GM21723 (cell line): ENCODE data around the gene AGAP1.
"Not testable (repeated sequence)": the region's sequence is repeated elsewhere in the genome, so short reads cannot be mapped to it uniquely, and the experiment has no call there.

Experiments used
- ATAC-seq: cut with Tn5 transposase; IDR thresholded peaks from one replicate; pipeline ENCODE4 v1.9.1; 2021; ENCODE audit warnings: mild to moderate bottlenecking, moderate library complexity; ENCODE audit not compliant: unreplicated experiment

AGAP1 gene

DNA sequence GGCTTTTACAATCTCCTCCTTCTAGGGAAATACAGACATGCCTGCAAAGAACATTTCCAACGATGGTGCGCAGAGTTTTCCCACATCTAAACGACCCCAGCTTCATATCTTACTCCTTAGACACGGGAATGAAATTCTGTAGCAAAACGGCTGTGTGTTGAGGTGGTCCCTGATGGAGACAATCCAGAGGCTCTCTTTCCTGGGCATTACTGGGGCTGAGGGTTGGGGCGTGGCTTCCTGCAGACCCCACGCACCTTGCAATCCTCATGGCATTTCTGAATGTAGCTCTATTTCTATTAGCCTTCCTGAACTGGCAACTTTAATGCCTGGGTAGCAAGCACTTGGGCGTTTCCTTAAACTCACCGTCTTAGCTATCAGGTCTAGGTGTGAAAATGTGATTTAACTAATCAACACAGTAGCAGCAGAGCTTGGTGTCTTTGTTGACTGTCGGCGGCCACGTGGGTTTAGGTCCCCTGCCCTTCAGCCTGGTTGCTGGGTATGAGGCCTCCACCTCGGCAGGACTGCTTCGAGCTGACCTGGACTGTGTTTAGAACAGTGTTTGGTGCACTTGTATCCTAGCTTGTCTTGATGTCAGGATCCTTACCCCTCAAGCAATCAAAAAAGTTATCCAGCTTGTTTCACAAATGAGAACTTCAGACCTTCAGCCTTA lies 431.5 kb downstream of the AGAP1 start:
- no peak for ATAC-seq

DNA sequence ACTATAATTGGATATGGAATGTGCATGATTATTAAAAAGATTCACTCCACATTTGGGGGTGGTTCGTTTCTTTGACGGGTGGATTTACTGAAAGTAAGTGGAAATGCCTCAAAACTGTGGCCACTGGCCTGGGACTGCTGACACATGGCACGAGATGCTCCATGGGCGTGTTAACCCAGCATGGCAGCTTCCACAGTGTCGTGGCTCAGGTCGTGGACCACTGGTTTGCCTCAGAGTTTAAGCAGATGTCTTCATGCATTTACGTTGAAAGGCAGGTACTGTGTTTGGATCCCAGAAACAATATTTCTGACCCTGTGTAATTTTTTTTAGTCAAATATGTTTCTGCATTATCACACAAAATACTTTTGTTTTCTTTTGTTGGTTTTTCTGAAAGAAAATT lies 432.4 kb downstream of the AGAP1 start:
- ATAC-seq, result no peak

DNA sequence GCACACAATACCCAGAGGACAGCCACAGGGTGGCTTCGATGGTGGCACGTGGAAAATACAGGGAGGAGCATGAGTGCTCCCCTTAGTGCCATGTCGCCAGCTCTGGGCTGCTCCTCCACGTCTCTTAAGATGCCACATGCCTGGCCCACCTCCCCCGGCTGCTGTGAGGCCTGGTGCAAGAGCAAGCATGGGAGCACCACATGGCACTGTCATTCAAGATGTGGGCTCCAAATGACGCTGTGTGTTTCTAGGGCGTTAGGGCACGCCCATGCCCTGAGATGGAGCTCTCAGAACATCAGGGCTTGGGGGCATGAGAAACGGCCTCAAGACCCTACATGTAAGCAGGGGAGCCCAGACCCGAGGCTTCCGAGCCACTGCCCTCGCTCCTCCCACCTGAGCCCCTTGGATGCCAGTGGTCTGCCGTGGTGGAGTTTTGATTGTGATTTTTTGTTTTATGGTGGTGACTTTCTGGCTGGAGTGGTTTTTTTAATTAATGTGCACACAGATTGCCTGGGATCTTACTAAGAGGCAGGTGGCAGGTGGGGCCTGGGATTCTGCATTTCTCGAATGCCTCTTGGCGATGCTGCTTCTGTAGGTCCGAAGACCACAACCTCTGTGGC lies 435.0 kb downstream of the AGAP1 start:
- ATAC-seq, result no peak

DNA sequence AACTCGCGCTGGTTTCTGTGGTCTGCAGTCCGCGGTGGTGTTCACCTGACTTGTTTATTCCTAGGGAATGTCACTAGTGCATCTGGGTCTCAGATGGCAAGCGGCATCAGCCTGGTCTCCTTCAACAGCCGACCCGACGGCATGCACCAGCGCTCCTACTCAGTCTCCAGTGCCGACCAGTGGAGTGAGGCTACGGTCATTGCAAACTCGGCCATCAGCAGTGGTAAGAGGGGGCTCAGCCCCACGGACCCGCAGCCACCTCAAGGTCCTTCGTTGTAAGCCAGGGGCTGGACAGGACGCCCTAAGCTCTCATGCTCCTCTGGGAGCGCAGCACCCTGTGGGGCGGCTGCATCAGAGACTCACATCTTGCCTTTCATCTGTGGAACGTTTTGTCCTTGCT lies 436.9 kb downstream of the AGAP1 start:
- no peak for ATAC-seq

DNA sequence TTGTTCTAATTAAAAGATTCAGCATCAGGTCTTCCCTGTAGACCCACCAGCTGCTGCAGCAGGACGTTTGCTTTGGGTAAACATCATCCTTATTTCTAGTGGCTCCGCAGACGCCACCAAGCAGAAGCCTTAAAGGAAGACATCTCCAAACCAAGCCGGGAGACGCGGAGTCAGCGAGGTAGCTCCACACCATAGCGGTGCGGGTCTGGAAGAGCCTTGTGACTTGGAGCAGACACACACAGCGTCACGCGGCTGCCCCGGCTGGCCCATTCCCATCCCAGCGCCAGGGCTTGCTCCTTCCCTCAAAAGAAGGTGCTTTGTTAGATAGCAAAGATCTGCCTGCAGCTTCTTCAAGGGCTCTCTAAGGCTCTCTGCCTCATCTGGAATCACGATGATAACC lies 437.8 kb downstream of the AGAP1 start:
- ATAC-seq, result no peak

DNA sequence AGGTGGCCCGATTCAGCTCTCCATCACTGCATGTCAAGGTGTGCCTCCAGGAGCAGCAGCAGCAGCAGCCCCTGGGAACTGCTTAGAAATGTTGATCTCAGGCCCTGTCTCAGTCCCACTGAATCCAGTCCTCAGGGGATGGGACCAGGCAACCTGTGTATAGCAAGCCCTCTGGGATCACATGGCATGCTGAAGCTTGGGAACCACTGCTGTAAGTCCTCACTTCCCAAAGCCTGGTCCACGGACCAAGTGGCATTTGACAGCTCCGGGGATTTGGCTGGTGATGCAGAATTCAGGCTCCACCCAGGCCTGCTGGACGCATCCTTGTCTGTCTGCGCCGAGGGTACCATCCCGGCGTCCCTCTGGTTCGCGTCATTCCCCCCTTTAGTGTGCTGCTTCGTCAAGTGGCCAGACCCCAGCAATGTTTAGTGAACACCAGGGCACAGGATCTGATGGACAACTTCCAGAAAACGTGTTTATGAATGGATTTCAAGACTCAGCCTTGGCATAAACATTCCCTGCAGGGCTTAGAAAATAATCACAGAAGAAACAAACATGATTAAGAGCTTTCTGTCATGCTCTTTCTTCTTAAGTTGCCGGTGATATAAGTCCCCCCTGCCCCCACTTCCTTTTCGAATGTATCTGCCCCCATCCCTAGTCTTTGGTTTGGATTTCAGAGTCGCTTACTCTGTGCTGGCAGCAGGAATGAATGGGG lies 440.4 kb downstream of the AGAP1 start:
- no peak for ATAC-seq

DNA sequence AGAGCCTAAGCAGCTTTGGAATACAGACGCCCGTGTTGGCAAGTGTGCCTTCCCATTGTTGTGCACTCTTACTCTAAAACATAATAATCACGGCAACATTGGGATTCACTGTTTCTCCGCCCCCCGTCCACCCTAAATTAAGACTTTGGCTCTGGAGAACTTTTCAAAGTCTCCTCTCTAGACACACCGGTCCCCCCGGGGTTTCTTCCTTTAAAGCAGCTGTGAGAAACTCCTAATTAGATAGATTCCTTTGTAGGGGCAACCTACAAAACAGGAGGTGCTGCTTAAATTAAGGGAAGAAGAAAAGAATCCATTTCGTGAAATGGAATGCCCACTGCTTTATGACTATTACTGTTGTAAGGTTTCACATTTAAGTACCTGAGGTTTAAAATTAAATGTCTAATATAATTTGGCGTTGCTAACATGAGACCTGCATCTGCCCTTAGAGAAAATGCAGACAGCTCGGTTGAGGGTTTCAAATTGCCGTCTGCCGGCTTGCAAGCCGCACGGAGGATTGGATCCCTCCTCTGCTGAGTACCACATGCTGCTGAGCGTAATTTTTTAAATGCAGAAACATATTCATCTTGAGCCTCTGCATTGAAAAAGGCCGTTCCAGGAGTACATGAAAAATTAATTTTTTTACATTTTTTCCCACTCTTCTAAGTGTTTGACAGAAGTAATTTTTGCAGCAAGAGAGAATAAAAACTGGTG lies 441.1 kb downstream of the AGAP1 start:
- no peak for ATAC-seq

DNA sequence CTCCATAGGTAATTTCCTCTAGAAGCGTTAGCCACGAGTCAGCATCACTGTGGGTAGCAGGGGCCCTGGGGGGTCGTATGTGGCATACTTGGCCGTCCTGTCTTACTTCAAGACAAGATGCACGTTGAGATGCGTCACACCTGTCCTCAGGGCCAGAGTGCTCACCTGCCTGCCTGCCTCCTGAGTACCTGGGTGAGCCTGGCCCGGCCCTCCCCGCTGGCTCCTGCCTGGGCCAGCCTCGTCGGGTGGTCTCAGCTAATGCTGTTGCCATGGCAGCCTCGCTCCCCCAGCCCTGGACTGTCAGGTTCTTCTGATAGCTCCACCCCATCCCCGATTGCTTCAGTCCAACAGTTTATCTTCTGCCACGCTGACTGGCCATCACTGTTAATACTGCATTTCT lies 441.9 kb downstream of the AGAP1 start:
- no peak for ATAC-seq

DNA sequence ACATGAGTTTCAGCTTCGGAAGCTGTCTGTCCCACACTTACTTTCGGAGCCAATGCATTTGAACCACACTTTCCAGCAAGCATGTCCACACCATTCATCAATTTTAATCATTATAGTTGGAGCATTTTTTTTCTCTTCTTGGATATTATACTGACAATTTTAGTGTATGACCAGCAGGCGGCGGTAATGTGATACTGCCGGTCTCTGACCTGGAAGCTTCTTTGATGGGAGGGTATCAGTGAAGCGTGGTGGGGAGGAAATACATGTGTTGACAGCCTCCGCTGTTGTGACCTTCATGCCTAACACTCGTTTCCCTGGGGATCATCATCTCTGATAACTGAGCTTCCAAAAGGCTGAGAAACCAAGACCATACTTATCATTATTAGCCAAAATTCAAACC lies 442.6 kb downstream of the AGAP1 start:
- ATAC-seq, result no peak

DNA sequence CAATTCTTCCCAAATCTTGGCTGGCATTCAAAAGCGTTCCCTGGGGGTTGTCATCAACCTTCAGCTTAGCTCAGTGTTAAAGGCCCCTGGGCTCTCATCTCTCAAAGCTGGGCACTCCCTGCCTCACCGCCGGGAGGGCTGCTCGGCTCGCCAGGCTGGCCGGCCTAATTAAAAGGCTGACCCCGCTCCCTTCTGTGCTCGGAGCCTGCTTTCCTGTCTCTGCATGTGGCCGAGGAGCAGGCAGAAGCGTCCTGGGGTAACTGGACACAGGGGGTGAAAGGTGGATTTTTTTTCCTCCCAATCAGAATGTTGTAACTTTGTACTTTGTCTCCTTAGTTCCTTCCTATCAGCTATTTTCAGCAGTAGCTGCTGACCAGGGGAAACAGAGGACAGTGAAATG lies 443.2 kb downstream of the AGAP1 start:
- ATAC-seq, result no peak

DNA sequence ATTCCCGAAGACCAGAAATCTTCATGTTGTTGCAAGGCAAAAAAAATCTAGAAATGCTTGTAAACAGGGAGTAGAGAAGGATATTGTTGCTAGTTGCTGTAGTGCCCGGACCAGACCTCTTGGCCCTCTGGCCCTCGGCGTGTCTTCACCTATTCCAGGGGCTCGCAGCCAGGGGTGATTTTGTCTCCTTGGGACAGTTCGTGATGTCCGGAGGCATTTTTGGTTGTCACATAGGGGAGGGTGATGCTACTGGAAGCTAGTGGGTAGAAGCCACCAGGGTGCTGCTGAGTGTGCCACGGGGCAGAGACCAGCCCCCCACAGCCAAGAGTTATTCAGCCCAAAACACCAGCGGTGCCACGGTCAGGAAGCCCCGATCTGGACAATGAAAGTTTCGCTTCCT lies 443.7 kb downstream of the AGAP1 start:
- ATAC-seq, result no peak

DNA sequence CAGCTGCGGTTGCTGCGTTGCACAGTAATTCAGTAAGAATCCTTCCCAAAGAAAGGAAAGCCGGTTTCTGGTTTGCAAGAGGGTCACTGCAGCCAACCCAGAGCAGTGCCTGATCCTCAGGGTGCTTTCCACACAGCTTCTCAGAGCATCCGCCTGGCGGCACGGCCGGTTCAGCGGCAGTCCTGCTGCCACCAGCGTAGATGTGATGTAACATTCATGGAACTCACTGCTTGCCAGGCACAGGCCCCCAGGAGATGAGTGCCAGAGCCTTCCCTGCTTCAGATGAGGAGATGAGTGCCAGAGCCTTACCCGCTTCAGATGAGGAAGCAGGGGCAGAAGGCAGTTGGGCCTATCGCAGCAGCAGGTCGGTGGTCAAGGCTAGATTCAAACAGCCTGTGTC lies 444.1 kb downstream of the AGAP1 start:
- no peak for ATAC-seq

DNA sequence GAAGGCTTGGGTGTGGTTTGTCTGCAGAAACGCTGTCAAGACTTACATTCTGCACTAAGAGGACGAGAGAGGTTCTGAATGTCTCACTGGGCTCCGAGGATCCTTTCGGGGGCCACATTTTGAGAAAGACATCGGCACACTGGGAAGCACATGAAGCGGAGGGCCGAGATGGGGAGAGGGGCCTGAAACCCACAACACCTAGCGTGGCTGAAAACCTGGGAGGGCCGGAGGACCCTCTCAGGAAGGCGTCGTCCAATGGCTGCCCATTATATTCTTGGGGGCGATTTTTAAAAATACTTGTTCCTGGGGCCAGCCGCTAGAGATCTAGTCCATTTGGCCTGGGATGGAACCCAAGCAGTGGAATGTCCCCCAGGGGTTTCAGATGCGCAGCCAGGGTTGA lies 444.8 kb downstream of the AGAP1 start:
- no peak for ATAC-seq

DNA sequence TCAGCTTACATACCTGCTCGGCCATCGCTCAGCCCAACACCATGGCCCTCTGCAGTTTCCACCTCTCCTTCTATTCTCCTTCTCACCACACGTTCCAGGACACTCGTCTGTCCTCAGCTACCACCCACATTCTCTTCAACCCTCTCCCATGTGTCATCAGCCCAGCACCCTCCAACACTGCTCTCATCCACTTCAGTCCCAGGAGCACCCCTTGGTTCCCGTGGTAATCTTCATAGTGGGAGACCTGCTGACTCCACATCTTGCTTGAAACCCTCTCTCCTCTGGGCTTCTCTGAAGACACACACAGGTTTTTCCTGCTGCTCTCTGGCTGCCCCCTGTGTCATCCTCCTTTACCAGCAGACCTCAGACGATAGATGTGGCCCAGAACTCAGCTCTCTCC lies 445.6 kb downstream of the AGAP1 start:
- no peak for ATAC-seq

DNA sequence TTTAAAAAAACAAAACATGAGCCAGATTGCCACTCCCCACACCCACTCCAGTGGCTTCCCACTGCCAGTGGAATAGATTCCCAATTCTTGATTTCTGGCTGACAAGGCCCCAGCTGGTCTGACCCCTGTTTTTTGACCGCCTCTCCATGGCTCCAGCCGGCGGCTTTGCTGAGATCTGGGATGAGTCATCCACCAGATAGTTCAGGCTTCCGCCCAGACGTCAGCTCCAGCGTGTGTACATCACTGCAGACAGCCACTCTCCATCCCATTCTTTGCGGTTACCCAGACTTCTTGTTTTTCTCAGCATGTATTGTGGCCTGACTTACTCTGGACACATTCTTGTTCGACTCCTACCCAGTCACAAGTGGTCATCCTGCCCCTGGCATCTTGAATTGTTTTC lies 446.5 kb downstream of the AGAP1 start:
- ATAC-seq, result no peak

DNA sequence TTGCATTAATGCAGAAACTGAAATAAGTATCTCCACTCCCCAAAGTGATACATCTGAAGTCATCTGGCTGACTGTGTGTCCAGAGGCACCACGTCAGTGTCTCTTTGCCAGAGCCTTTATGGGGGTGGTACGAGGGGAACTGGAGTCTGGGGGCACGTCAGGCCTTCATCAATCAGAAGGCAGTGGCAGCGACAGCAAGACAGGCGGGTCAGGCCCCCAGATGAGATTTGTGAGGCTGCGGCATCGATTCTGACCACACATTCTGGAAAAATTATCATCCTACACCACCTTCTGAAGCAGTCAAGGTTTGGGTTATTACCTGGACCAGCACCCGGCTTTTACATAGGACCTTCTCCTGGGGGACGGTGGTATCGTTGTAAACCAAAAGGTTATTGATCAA lies 450.7 kb downstream of the AGAP1 start:
- ATAC-seq, result no peak

DNA sequence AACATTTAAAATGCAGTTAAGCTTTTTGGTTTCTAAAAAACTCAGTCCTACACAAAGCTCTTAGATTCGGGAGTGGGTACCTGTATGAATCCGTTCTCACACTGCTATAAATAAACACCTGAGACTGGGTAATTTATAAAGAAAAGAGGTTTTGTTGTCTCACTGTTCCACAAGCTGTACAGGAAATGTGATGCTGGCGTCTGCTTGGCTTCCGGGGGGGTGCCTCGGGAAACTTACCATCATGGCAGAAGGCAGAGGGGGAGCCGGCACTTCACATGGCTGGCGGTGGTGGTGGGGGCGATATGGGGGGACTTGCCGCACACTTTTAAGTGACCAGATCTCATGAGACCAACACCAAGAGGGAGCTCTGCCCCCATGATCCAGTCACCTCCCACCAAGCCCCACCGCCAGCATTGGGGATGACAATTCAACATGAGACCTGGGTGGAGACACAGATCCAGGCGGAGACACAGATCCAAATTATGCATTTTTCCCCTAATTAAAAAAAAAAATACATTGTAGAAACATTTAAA lies 451.8 kb downstream of the AGAP1 start:
- no peak for ATAC-seq

DNA sequence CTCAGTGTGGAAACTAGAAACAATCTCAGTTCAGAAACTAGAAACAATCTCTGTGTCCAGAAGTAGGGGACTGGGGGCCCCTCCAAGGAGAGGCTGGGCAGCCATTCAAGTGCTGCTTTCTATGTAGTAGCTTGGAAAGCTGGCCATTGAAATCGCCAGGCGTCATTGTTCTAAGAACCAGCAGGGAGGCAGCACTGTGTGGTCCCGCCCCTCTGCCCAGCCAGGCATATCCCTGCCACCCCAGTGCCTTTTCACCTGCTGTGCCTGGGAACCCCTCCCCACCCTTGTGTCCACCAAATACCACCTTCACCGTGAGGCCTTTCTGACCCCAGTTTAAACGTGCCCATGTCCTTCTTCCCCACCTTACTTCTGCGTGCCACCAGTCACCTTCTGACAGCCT lies 452.7 kb downstream of the AGAP1 start:
- no peak for ATAC-seq

DNA sequence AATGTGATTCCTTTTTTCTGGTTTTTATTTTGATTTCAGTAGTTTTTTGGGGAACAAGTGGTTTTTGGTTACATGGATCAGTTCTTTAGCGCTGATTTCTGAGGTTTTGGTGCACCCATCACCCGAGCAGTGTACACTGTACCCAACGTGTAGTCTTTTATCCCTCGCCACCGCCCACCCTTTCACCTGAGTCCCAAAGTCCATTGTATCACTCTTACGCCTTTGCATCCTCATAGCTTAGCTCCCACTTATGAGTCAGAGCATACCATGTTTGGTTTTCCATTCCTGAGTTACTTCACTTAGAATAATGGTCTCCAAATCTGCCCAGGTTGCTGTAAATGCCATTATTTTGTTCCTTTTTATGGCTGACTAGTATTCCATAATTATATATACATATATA lies 453.2 kb downstream of the AGAP1 start:
- not testable (repeated sequence) for ATAC-seq

DNA sequence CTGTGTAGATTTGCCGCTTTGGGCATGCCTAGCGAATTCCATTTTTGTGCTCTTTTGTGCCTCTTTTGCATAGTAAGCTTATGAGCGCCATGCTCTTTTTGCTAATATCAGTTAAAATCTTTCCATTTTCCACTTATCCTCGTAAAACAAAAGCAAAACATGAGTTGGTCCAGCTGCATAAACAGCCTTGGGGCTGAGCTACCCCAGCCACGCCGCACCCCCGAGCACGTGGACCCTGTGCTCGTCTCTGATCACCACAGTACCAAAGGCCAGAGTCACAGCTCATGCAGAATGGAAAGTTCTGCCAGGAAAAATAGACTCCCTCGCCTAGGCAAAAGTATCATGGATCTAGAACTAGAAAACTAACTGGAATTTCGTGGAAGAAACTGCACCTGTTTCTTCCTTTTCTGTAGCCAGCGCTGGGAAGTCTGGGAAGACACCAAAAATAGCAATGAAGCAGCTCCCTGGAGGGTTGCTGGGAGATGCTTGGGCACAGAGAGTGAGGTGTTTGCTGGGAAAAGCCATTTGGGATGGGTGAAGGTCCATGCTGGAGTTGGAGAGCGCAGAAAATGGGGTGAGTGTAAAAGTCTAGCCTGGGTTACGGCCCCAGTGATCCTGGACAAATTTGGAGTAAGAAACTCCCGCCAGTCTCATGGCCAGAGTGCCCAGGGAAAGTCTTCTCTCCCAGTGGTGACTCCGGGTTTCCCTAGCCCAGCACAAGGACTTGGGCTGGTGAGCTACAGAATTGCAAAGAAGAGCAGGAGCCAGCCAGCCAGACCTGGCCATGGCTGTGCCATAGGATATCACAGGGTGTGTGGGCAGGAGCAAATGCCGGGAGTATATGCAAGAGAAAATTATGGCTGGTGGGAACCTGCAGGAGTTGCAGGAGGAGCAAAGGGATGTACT lies 456.0 kb downstream of the AGAP1 start:
- ATAC-seq, result no peak

DNA sequence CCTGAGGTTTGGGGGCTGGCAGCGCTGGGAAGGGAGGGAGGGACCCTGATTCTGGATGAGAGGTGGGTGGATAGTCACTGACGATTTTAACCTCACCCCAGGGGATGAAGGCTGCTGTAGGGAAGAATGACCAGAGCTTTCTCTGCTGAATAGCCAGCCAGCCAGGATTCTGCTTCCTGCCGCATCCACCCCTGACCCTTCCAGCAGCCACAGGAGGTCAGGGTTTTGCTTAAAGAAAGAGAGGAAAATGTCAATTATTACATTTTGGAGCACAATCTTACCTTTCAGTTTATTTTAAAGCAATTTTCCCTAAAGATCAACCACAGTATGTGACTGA lies 456.6 kb downstream of the AGAP1 start:
- ATAC-seq, result no peak
